Neuronal stem cell (in vitro differentiated cells): ENCODE measurements around the gene CLCNKA.
"Not testable (repeated sequence)": the region's sequence is repeated elsewhere in the genome, so short reads cannot be mapped to it uniquely, and the experiment has no call there.

Experiments
- DNase-seq: peaks from one replicate; pipeline ENCODE4 v3.0.0-alpha.2; 2013; ENCODE audit warnings: low spot score
- H2AFZ ChIP-seq: one replicate; pipeline ENCODE4 v1.6.1; 2013; ENCODE audit warnings: mild to moderate bottlenecking, low read length, inconsistent platforms
- H2AK5ac ChIP-seq: 2 replicates; pipeline ENCODE4 v1.6.1; 2013; ENCODE audit warnings: low read depth, mild to moderate bottlenecking, inconsistent platforms, low read length, moderate library complexity, mixed read lengths
- H2BK120ac ChIP-seq: 2 replicates; pipeline ENCODE4 v1.6.1; 2013; ENCODE audit warnings: low read depth, mild to moderate bottlenecking, inconsistent platforms, low read length, moderate library complexity, mixed read lengths
- H2BK12ac ChIP-seq: one replicate; pipeline ENCODE4 v1.6.1; 2013; ENCODE audit warnings: low read length, inconsistent platforms
- H2BK15ac ChIP-seq: 2 replicates; pipeline ENCODE4 v1.6.1; 2013; ENCODE audit warnings: mild to moderate bottlenecking, low read length, inconsistent platforms, mixed read lengths
- H2BK5ac ChIP-seq: one replicate; pipeline ENCODE4 v1.6.1; 2013; ENCODE audit warnings: inconsistent platforms, mild to moderate bottlenecking, low read length, moderate library complexity
- H3K14ac ChIP-seq: one replicate; pipeline ENCODE4 v1.6.1; 2013; ENCODE audit warnings: low read length, inconsistent platforms
- H3K18ac ChIP-seq: 2 replicates; pipeline ENCODE4 v1.6.1; 2013; ENCODE audit warnings: low read length, inconsistent platforms
- H3K23ac ChIP-seq: 2 replicates; pipeline ENCODE4 v1.6.1; 2013; ENCODE audit warnings: low read depth, mild to moderate bottlenecking, mixed read lengths, low read length, inconsistent platforms; ENCODE audit not compliant: poor library complexity
- H3K27ac ChIP-seq: replicated peaks from 3 replicates; pipeline ENCODE4 v1.5.1; 2013; ENCODE audit warnings: low read length, inconsistent platforms
- H3K27me3 ChIP-seq, 3 experiments: 2 replicates each; pipeline ENCODE4 v1.6.1; 2013; ENCODE audit warnings: low read length in 3 of 3, mild to moderate bottlenecking in 2 of 3, inconsistent platforms in 1 of 3, low read depth in 1 of 3, mixed read lengths in 1 of 3, moderate library complexity in 1 of 3; ENCODE audit not compliant: control insufficient read depth in 3 of 3, insufficient read depth in 3 of 3
- H3K36me3 ChIP-seq, 2 donors: replicated peaks in 1 of 2; 2 replicates each; pipeline ENCODE4 v1.6.1; 2013; ENCODE audit warnings: low read length in 2 of 2; ENCODE audit not compliant: control insufficient read depth in 2 of 2, insufficient read depth in 2 of 2
- H3K4ac ChIP-seq: 2 replicates; pipeline ENCODE4 v1.6.1; 2013; ENCODE audit warnings: inconsistent platforms, mild to moderate bottlenecking, low read length, moderate library complexity
- H3K4me1 ChIP-seq, 2 donors: 1 replicate in 1 of 2; 2 replicates in 1 of 2; pipeline ENCODE4 v1.6.1; 2013; ENCODE audit warnings: low read length in 2 of 2, low read depth in 1 of 2; ENCODE audit not compliant: control insufficient read depth in 2 of 2, insufficient read depth in 1 of 2
- H3K4me2 ChIP-seq: one replicate; pipeline ENCODE4 v1.6.1; 2013; ENCODE audit warnings: mild to moderate bottlenecking, low read length, inconsistent platforms; ENCODE audit not compliant: insufficient read depth, poor library complexity, severe bottlenecking
- H3K4me3 ChIP-seq, 2 donors: 2 replicates each; pipeline ENCODE4 v1.5.1; 2013; ENCODE audit warnings: low read length in 2 of 2, mild to moderate bottlenecking in 2 of 2, inconsistent platforms in 1 of 2, moderate library complexity in 1 of 2
- H3K79me1 ChIP-seq: one replicate; pipeline ENCODE4 v1.6.1; 2013; ENCODE audit warnings: low read depth, mild to moderate bottlenecking, inconsistent platforms, low read length, moderate library complexity
- H3K9ac ChIP-seq: one replicate; pipeline ENCODE4 v1.6.1; 2013; ENCODE audit warnings: mild to moderate bottlenecking, low read depth, low read length, inconsistent platforms; ENCODE audit not compliant: poor library complexity
- H3K9me3 ChIP-seq, 2 donors: replicated peaks in 1 of 2; 2 replicates each; pipeline versions ENCODE3 to v1.6.1; 2013; ENCODE audit warnings: low read length in 2 of 2, mild to moderate bottlenecking in 2 of 2, inconsistent platforms in 1 of 2, low read depth in 1 of 2, mixed read lengths in 1 of 2, moderate library complexity in 1 of 2; ENCODE audit not compliant: control insufficient read depth in 2 of 2, insufficient read depth in 1 of 2
- H4K8ac ChIP-seq: one replicate; pipeline ENCODE4 v1.6.1; 2013; ENCODE audit warnings: low read depth, mild to moderate bottlenecking, inconsistent platforms, low read length, moderate library complexity
- H4K91ac ChIP-seq: one replicate; pipeline ENCODE4 v1.6.1; 2013; ENCODE audit warnings: low read length, low read depth, mild to moderate bottlenecking, inconsistent platforms; ENCODE audit not compliant: poor library complexity
- WGBS, 2 donors: extraction: QIAGEN DNeasy Blood & Tissue Kit; methylation state at CpG; one replicate each; pipeline ENCODE4 v1.1.7; 2013; ENCODE audit warnings: missing lambda C conversion rate in 2 of 2, mixed read lengths in 1 of 2; ENCODE audit not compliant: insufficient read length in 2 of 2, insufficient replicate concordance in 1 of 2; ENCODE audit errors: extremely low coverage in 2 of 2; 5-methylcytosine and 5-hydroxymethylcytosine counted together

CLCNKA gene

DNA sequence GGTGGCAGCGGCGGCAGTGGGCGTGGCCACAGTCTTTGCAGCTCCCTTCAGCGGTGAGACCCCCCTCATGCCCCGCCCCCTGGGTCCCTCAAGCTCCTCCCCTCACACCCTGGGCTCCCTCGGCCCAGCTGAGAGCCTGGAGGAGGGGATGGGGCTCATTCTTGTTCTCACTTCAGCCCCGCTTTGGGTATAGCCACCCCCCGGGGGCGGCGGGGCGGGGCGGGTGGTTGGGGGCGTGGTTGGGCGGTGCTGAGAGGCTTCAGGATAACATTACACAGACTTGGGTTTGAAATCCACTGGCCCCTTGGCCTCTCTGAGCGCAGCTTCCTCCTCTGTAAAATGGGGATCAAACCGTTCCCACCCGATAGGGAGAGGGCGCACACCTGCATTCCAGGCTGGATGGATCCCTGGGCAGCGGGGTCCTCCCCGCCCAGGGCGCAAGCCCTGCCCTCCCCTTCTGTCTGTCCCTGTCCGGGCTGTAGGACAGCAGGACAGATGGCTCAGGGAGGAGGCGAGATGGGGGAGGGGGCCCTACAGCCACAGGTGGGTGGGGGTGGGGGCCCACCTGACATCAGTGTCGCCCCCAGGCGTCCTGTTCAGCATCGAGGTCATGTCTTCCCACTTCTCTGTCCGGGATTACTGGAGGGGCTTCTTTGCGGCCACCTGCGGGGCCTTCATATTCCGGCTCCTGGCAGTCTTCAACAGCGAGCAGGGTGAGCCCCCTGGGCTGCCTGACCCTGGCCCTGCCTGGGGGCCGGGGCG is 5.1 kb downstream of the CLCNKA start:
- H2BK15ac ChIP-seq, result peak overlapping the region; percentile 55
- H3K36me3 ChIP-seq, result no peaks in the 10 kb centered on the region
- WGBS, 2 donors, result no CpG with 5 or more reads among the region's 33 CpGs

DNA sequence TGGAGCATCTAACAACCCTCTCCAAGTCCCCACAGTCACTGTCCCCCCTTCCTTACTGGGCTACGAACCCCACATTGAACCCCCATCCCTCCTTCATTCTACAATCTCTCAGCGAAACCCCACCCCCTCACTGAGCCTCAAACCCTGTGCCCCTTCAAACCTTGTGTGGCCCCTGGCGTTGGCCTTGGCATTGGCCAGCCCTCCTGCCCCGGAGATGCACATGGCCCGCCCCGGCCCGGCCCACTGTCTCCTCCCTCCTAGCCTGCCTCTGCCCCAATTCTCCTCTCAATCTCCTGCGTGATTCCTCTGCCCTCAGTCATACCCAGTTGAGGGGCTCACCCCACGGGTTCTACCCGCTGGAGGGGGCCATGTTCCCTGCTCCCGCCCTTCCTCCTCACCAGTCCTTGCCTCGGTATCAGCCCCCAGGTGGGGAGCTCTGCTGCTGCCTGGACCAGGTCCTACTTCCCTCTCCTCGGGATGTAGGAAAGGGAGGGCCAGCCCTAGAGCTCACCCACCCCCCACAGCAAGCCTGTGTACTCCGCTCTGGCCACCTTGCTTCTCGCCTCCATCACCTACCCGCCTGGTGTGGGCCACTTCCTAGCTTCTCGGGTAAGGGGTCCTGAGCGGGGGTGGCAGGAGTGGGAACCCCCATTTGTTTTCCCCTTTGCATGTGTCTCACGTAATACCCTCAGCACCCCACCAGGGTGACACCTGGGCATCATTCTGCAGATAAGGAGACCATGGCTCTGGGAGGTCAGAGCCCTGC is 6.6 kb downstream of the CLCNKA start:
- no peak overlapping the region for H2BK15ac ChIP-seq
- H3K9me3 ChIP-seq, result no peaks in the 10 kb centered on the region
- DNase-seq, result no peak
- no peak overlapping the region for H2BK5ac ChIP-seq
- H3K18ac ChIP-seq, result no peak overlapping the region
- no peak overlapping the region for H4K8ac ChIP-seq
- H3K9ac ChIP-seq, result no peak overlapping the region
- H3K14ac ChIP-seq, result no peak overlapping the region
- H4K91ac ChIP-seq, result no peak overlapping the region
- no peaks in the 10 kb centered on the region for H3K36me3 ChIP-seq
- H3K23ac ChIP-seq, result no peak overlapping the region
- H3K79me1 ChIP-seq, result no peaks in the 10 kb centered on the region
- H3K4me3 ChIP-seq, result no peak overlapping the region
- H2BK120ac ChIP-seq, result no peak overlapping the region
- H2AK5ac ChIP-seq, result peak overlapping the region; percentile 80
- no peak overlapping the region for H3K4me2 ChIP-seq
- H3K27me3 ChIP-seq, result peaks cover 0 to 31% (median 0%) of the 10 kb centered on the region in 3 experiments
- peaks cover 3 to 8% of the 10 kb centered on the region in 2 donors for H3K4me1 ChIP-seq
- H3K27ac ChIP-seq, result no peak overlapping the region
- H2BK12ac ChIP-seq, result no peak overlapping the region
- no peak overlapping the region for H2AFZ ChIP-seq
- no peak overlapping the region for H3K4ac ChIP-seq
- WGBS, 2 donors, result no CpG with 5 or more reads among the region's 19 CpGs

More for the DNA sequence above, 5.1 kb downstream of the CLCNKA start:
- Histone ChIP-seq H2BK5ac (peak overlapping the region; percentile 48), H3K18ac (peak overlapping the region; percentile 90), H3K23ac (no peak overlapping the region), H4K8ac (no peak overlapping the region), H3K4me3 (peak overlapping the region in 1 of 2 donors; percentile 72), H4K91ac (no peak overlapping the region), H2AFZ (peak overlapping the region; percentile 17), H3K14ac (no peak overlapping the region), H3K4me2 (peak overlapping the region; percentile 47), H2BK120ac (no peak overlapping the region), H3K4ac (no peak overlapping the region), H3K9me3 (no peaks in the 10 kb centered on the region), H3K9ac (no peak overlapping the region), H2BK12ac (no peak overlapping the region), H3K27ac (no peak overlapping the region), H3K79me1 (no peaks in the 10 kb centered on the region), H2AK5ac (peak overlapping the region; percentile 36), H3K4me1 (peaks cover 3 to 6% of the 10 kb centered on the region in 2 donors), H3K27me3 (peaks cover 0 to 46% (median 0%) of the 10 kb centered on the region in 3 experiments)
- DNase-seq, result peak; percentile 87

DNA sequence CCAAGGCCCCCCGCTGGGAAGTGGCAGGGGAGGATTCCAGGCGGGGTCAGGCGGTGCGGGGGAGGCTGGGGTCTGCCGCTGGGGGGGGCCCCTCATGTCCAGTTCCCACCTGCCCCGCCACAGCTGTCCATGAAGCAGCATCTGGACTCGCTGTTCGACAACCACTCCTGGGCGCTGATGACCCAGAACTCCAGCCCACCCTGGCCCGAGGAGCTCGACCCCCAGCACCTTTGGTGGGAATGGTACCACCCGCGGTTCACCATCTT is 7.1 kb downstream of the CLCNKA start:
- not testable (repeated sequence) for H3K9ac ChIP-seq

DNA sequence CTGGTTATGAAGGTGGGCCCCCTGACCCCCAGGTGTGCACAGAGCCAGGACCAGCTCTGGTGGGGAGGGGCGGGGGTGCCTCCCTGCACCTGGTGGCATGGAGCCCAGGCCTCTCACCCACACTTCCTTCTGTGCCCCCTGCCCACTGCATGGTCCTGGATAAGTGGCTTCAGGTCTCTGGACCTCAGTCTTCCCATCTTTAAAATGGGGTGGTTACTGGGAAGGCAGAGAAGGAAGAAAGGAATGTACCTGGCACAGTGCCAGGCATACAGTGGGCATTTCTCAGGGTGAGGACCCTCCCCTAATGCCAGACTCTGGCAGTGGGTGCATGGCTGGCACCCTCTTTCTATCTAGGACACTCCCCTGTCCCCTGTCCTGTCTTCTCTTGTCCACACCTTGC is 7.5 kb downstream of the CLCNKA start:
- no peak overlapping the region for H4K91ac ChIP-seq
- no peak overlapping the region for H3K4me3 ChIP-seq
- H3K4me1 ChIP-seq, result peaks cover 3 to 8% of the 10 kb centered on the region in 2 donors
- H3K4ac ChIP-seq, result no peak overlapping the region
- H2BK5ac ChIP-seq, result no peak overlapping the region
- H2BK120ac ChIP-seq, result no peak overlapping the region
- H3K79me1 ChIP-seq, result no peaks in the 10 kb centered on the region
- no peak overlapping the region for H2BK15ac ChIP-seq
- H3K18ac ChIP-seq, result no peak overlapping the region
- no peak overlapping the region for H3K9ac ChIP-seq
- no peaks in the 10 kb centered on the region for H3K36me3 ChIP-seq
- WGBS, 2 donors, result no CpG with 5 or more reads among the region's 1 CpG
- no peak overlapping the region for H2BK12ac ChIP-seq
- peak overlapping the region; percentile 10 for H2AK5ac ChIP-seq
- H3K4me2 ChIP-seq, result no peak overlapping the region
- H3K14ac ChIP-seq, result no peak overlapping the region
- peak overlapping the region; percentile 6 for H3K23ac ChIP-seq
- no peak overlapping the region for H3K27ac ChIP-seq
- H3K9me3 ChIP-seq, result no peaks in the 10 kb centered on the region
- H4K8ac ChIP-seq, result no peak overlapping the region
- H3K27me3 ChIP-seq, result peaks cover 0 to 22% (median 0%) of the 10 kb centered on the region in 3 experiments
- no peak overlapping the region for H2AFZ ChIP-seq
- DNase-seq, result no peak

More for the DNA sequence above, 7.1 kb downstream of the CLCNKA start:
- not testable (repeated sequence) for H2BK120ac ChIP-seq, H3K4ac ChIP-seq, H2AK5ac ChIP-seq, H3K36me3 ChIP-seq, DNase-seq, H4K91ac ChIP-seq, H3K4me3 ChIP-seq, H4K8ac ChIP-seq, H3K9me3 ChIP-seq, H3K27ac ChIP-seq, H2BK15ac ChIP-seq, H3K4me2 ChIP-seq, H3K79me1 ChIP-seq, H3K4me1 ChIP-seq, H2BK5ac ChIP-seq, H3K14ac ChIP-seq, H3K18ac ChIP-seq, H3K23ac ChIP-seq, H2AFZ ChIP-seq, H2BK12ac ChIP-seq
- peaks cover 0 to 26% (median 0%) of the 10 kb centered on the region in 3 experiments for H3K27me3 ChIP-seq
- WGBS, 2 donors, result no CpG with 5 or more reads among the region's 13 CpGs
